Gastrocnemius medialis (tissue), 4 donors: ENCODE measurements around the gene NREP.

Experiments used
- POLR2A ChIP-seq, 2 donors: fragments of 450-650 bp; IDR thresholded peaks; one replicate each; pipeline ENCODE4 v1.6.1; 2017; ENCODE audit warnings: antibody characterized with exemption in 2 of 2, mild to moderate bottlenecking in 2 of 2, moderate library complexity in 2 of 2
- TF ChIP-seq, protein P1 (sequence below), 5 experiments: fragments of 450-650 bp in 3 of 5; fragments of 200-600 bp in 2 of 5; sonication (generic) in 2 of 5; IDR thresholded peaks in 4 of 5; conservative IDR thresholded peaks in 1 of 5; 1 replicate in 4 of 5; 2 replicates in 1 of 5; pipeline ENCODE4 v1.5.1; 2016 to 2019; ENCODE audit warnings: antibody characterized with exemption in 5 of 5, mild to moderate bottlenecking in 3 of 5, moderate library complexity in 3 of 5

DNA sequence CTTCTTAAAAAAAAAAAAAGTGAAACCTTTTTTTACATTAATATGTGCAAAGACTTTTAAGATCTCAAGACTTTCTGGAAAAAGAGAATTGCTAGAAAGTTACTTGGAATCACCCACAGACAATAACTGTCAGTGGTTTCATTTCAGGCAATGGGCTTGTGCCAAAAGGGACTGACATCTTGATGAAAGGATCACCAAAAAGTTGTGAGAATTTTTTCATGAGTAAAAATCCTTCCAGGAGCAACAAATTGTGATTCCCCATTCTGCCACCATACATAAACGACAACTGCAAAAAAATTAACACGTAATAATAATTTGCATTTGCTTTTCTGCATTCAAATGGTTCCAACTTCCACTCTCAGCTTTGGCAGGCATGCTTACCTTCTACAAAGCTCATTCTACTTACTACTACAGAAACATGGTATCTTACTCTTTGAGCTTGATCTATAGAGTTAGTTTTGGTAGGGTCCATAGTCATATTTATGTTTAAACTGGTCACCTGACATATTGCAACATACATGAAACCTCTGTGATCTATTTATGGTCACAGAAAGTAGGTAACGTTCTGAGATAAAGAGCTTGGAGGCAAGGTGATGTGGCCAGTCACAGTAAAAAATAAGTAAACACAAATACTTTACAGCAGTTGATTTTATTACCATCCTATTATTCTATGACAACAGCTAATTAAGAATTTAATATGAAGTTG, 3.0 kb downstream of the NREP start:
- no peak for TF ChIP-seq POLR2A (IDR thresholded peaks at IDR 0.05)
- TF ChIP-seq, protein P1, sequence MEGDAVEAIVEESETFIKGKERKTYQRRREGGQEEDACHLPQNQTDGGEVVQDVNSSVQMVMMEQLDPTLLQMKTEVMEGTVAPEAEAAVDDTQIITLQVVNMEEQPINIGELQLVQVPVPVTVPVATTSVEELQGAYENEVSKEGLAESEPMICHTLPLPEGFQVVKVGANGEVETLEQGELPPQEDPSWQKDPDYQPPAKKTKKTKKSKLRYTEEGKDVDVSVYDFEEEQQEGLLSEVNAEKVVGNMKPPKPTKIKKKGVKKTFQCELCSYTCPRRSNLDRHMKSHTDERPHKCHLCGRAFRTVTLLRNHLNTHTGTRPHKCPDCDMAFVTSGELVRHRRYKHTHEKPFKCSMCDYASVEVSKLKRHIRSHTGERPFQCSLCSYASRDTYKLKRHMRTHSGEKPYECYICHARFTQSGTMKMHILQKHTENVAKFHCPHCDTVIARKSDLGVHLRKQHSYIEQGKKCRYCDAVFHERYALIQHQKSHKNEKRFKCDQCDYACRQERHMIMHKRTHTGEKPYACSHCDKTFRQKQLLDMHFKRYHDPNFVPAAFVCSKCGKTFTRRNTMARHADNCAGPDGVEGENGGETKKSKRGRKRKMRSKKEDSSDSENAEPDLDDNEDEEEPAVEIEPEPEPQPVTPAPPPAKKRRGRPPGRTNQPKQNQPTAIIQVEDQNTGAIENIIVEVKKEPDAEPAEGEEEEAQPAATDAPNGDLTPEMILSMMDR (IDR thresholded peaks at IDR 0.05 in 4 of 5, conservative IDR thresholded peaks at IDR 0.05 in 1 of 5), result no peak
